CD4-positive, alpha-beta T cell treated with Interleukin-1 beta for 1 hour (primary cell): ENCODE results near the gene QSOX2.

Experiments used
- DNase-seq, 2 donors: peaks; one replicate each; pipeline ENCODE4 v3.0.0-alpha.2; 2020 to 2022

QSOX2 gene

DNA sequence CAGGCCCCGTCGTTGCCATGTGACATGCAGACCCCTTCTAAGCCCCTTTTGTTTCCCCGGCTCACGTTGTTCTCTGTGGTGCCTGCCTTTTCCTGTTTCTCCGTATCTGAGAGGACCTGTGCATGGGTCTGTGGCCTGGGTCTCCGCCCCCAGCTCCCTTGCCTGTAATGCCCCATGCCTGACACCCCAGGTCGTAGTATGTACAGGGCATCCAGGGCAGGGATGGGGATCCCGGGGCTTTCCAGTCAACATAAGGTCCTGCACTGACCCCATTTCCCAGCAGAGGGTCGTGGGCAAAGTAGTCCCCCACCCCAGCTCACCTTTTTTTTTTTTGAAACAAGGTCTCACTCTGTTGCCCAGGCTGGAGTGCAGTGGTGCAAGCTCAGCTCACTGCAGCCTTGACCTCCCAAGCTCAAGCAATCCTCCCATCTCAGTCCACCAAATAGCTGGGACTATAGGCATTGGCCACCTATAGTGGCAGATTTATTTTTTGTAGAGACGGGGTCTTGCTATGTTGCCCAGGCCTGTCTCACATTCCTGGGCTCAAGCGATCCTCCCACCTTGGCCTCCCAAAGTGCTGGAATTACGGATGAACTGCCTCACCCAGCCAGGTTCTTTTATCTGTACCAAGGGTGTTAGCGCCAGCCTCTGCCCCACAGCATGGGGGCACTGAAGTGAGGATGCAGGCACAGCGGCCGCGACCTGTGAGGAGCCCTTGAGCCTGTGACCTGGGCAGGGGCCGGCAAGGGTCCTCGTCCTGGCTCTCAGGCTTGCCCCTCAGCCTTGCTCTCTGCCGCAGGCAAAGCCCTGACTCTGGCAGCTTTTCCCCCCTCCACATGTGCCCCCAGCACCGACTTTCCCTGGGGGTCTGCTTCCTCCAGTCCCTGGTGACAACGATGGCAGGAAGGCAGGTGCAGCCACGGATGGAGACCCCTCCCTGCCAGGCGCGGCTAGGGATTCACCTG is 19.1 kb upstream of the QSOX2 start:
- no peak for DNase-seq

DNA sequence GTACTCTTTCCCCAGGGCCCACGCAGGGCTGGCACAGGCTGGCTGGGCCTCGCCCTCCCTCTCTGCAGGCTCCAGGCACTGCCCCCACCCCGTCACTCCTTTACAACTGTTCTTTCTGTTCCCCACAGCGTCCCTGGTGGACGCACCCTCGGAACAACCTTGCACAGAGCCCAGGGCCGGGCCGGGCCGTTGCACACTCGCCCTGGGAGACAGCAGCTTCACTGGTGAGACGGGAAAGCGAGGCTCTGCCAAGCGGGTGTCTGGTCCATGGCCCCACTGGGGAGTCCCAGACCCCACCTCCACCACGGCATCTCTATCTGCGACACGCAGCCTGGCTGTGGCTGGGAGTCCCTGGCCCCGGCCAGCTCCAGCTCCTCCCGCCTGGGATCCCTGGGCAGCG is 18.4 kb upstream of the QSOX2 start:
- DNase-seq: no peak

DNA sequence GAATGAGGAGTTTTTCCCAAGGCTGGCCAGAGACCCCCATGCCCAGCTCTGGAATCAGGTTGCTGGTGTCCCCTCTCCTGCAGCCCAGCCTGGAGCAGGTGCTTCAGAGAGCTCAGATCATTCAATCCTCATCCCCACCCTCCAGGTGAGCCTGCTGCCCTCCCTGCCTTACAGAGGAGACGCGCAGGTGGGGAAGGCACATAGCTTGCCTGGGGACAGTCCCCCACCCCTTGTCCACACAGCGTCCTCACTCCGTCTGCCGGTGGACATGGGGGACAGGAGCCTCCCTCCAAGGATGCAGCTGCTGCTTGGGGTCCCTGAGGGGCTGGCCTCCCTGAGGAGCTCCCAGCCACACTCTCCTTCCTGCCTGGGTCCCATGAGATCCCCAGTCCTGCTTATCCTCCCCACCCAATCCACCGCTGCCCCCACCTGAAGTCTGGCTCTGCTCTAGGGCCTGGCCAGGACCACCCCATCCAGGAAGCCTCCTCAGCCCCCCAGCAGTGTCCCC is 17.1 kb upstream of the QSOX2 start:
- DNase-seq: no peak

DNA sequence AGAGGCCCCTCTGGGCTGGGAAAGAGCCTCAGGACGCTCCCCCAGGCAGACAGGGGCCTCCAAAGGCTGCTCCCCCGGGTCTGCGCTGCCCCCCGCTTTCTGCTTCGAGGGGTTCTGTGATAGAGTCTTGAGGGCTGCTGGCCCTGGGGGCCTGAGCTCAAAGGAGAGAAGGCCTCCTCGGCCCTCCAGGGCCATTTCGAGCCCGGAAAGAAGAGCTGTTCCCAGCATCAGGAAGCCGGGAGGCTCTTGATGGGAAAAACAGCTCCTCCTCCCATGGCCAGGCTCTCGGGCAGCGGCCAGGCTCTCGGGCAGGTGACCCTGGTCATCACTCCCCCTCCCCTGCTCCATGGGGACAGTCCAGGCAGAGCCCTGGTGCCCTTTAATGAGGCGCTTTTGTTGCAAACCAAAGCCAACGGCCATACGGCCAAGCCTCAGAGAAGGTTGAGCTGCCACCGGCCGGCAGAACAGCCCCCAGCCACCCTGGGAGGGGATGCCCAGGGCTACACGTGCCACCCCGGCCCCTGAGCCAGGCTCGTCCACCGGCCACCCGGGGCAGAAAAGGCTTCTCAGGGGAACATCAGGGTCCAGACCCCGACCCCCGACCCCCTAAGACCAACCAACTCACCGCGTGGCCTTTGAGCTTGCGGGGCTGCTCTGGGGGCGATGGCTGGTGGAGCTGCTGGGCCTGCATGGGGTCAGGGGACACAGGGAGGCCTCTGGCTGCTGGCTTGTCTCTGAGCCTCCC is 16.2 kb upstream of the QSOX2 start:
- no peak for DNase-seq

- no peak for DNase-seq
Observed at GRCh38 chr9:136260936-136261472, 15.4 kb upstream of the QSOX2 start.

GRCh38 chr9:136260521-136260920 is 14.9 kb upstream of the QSOX2 start:
- no peak for DNase-seq

DNA sequence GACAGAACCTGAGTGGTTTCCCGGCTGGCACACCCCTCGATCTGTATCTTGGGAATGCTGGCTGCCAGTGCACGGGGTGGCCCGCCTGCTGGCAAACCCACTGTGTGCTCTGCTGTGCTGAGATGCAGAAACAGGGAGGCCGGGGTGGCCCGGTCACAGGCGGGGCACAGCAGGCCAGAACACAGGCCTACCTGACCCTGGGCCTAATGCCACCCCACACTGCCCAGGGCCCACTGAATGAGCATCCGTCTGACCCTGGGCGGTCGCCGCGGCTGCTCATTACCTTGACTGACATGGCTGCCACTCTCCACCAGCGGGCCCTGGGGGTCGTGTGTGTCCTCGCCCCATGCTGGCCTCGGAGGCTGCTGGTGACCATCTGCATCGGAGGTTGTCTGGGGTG is 14.2 kb upstream of the QSOX2 start:
- no peak for DNase-seq

DNA sequence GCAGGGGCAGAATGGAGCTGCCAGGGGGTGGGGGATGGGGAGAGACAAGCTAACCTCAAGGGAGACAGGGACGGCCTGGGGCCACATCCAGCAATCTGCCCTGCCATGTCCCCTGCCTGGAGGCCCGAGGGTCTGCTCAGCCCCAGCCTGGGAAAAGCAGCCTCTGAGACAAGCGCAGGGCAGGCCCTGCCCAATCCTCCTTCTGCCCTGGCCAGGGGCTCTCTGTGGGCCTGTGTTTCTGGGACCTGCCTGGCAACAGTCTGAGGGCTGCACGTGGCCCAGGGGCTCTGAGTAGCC is 13.9 kb upstream of the QSOX2 start:
- no peak for DNase-seq

GRCh38 chr9:136258786-136259516 is 13.3 kb upstream of the QSOX2 start:
- no peak for DNase-seq

- no peak for DNase-seq
Observed at GRCh38 chr9:136258299-136258625, 12.7 kb upstream of the QSOX2 start.

DNA sequence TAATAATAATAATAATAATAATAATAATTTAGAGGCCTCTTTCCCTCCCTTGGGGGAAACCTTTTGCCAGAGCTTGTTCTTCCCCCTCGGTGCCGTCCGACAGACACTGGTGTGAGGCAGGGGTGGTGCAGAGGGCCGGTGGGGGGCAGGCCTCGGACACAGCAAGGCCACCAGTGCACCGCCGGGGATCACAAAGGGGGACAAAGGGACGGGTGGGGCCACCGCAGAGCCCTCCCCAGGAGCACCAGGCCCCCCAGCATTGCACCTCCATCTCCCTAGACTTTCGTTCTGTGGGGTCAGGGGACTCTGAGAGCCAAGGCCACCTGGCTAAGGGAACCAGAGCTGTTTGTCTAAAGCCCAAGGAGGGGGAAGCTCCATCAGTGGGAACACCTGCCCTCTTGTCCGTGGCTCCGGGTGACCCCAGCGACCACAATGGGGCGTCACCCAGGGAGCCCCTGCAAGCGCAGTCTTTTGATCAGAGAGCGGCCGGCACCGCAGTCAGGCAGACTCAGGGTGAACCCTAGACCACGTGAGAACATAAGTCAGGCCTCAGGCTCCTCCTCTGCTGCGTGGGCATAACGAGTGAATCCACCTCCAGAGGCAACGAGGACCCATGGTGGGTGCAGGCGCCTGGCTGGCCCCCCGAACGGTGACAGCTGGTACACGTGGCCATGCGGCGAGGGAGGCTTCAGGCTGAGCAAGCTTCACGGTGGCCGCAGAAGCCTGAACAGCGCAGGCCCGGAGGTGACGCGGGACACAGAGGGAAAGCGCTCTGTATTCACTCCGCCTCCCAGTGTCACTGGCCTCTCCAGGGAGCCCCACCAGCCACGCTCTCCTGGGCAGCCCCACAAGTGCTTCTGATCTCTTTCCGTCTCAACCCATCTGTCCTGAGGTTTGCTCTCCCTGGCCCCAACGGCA is 12.0 kb upstream of the QSOX2 start:
- DNase-seq: no peak

- DNase-seq: no peak
Observed at GRCh38 chr9:136255896-136256890, 10.6 kb upstream of the QSOX2 start.

DNA sequence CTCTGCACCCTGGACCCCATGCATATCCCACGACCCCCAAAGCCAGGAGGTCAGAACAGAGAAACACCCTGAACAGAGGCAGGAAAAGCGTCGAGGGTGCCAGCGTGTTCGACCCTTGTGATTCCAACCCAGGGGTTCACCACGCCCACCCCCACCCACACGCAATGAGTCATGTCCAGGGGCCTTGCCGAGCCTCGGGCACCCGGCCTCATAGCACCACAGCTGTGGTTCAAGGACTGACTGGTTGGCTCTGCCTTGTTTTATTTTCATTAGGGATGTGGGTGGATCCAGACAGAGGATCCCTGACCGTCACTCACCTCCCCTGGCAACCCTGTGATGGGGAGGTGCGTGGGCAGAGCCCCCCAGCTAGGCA is 9.5 kb upstream of the QSOX2 start:
- no peak for DNase-seq

DNA sequence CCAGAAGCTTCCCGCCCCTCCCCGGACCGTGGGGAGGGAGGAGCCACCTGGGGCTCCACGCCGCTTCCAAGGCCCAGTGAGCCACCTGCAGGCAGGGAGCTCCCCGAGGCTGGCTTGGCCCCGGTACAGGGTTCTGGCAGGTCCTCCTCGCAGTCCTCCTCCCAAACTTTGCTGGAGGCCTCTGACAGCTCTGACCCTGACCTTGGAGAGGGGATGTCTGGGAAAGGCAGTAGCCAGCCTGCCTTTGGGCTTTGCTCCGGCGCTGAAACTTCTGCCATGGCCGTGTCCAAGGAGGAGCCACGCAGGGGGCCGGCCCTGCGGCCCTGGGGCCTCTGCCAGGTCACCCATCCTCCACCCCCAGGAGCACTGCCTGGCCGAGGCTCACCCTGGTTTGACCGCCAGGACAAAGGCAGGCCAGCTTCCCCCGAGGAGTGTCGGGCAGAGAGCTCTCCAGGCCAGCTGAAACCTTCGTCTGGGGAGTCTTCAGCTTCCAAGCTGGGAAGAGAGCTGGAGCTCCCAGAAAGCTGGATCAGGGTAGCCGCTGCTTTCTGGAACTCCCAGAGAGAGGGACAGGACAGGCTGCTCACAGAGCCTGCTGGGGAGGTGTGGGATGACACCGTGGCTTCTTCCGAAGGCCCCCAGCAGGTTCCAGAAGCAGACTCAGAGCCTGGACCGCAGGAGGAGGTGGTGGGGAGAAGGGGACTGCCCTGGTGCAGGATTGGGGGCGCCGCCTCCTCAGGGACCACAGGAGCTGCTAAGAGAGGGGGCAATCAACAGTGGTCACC is 9.0 kb upstream of the QSOX2 start:
- no peak for DNase-seq

GRCh38 chr9:136253246-136254130 is 7.9 kb upstream of the QSOX2 start:
- DNase-seq: no peak

DNA sequence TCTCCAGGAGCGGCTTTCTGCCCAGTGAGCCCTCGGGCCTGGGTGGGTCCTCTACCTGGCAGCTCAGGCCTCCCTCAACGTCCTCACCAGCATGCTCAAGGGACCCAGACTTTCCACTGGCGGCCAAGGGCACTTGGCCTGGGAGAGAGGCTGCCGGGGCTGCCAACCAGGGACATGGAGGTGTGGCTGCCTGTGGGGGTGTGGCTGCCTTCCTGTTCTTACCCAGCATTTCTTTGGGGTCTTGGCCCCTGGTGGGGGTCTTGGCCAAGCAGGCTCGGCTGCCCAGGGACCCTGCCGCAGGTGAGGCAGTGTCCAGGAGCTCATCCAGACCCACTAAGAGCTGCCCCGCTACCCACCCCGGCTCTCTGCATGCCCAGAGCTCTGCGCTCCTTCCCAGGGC is 7.2 kb upstream of the QSOX2 start:
- no peak for DNase-seq

DNA sequence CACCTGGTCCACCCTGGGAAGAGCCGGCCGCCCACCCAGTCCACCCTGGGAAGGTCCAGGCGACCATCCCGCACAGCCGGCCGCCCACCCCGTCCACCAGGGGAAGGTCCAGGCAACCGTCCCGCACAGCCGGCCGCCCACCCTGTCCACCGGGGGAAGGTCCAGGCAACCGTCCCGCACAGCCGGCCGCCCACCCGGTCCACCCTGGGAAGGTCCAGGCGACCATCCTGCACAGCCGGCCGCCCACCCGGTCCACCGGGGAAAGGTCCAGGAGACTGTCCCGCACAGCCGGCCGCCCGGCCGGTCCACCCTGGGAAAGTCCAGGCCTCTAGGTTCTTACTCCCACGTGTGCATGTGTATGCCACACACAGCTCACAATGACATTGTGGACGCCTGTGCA is 6.7 kb upstream of the QSOX2 start:
- DNase-seq: no peak

DNA sequence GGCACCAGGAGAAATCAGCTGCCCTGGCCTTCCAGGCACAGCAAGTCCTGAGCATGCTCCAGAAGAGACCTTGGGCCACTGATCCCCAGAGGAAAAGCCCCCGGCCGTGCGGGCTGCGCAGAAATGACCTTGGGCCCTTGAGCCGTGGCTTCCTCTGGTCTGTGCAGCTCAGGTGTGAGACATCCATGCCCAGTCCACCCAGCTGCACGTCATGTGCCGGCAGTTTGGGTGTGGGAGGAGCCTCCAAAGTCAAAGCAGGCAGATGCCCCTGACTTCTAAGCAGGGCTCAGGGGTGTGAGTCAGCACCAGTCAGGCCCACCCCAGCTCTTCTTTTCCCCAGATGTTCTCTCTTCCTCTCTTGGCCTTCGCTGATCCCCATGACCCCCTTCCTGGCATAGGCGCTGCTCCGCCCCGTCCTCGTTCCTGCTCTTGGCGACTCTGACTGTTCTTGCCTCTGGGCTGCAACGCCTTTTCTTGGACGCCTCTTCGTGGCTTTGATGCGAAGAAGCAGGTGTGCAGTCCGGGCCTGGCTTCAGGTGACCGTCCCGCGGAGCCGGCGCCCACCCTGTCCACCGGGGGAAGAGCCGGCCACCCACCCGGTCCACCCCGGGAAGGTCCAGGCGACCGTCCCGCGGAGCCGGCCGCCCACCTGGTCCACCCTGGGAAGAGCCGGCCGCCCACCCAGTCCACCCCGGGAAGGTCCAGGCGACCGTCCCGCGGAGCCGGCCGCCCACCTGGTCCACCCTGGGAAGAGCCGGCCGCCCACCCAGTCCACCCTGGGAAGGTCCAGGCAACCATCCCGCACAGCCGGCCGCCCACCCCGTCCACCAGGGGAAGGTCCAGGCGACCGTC is 5.9 kb upstream of the QSOX2 start:
- no peak for DNase-seq
